Transverse colon (tissue), 4 donors: Measurements from ENCODE around the gene CDK9. TPM values are rescaled to one million over a fixed set of nuclear protein-coding genes. Genes with fewer than 3 reads are reported as not detected.

Experiments used
- DNase-seq: peaks from one replicate; pipeline ENCODE4 v3.0.0-alpha.2; 2019
- H3K27ac ChIP-seq, 4 donors: fragments of 200-600 bp; sonication (generic); 2 replicates each; pipeline ENCODE4 v1.5.1; 2016 to 2018; ENCODE audit warnings: inconsistent platforms in 4 of 4
- H3K27me3 ChIP-seq: fragments of 200-600 bp; sonication (generic); 2 replicates; pipeline ENCODE4 v1.5.1; 2017; ENCODE audit warnings: inconsistent platforms
- H3K36me3 ChIP-seq, 4 donors: fragments of 200-600 bp; sonication (generic); 2 replicates each; pipeline ENCODE4 v1.5.1; 2017 to 2019; ENCODE audit warnings: inconsistent platforms in 4 of 4
- H3K4me1 ChIP-seq, 4 donors: fragments of 200-600 bp; sonication (generic); 2 replicates each; pipeline ENCODE4 v1.5.1; 2017 to 2020; ENCODE audit warnings: inconsistent platforms in 4 of 4
- H3K4me3 ChIP-seq, 4 donors: fragments of 200-600 bp; sonication (generic); 1 replicate in 1 of 4; 2 replicates in 3 of 4; pipeline versions ENCODE4 v1.5.1 to v1.6.1; 2017 to 2019; ENCODE audit warnings: inconsistent platforms in 4 of 4
- H3K9me3 ChIP-seq, 2 donors: fragments of 200-600 bp; sonication (generic); 2 replicates each; pipeline ENCODE4 v1.5.1; 2017 to 2019; ENCODE audit warnings: inconsistent platforms in 2 of 2
- EP300 ChIP-seq: sonication (generic); formaldehyde crosslinking; IDR thresholded peaks from one replicate; pipeline ENCODE4 v1.6.1; 2017; ENCODE audit warnings: antibody characterized with exemption, low read depth
- POLR2A ChIP-seq: fragments of 450-650 bp; IDR thresholded peaks from one replicate; pipeline ENCODE4 v1.6.1; 2016; ENCODE audit warnings: antibody characterized with exemption, mild to moderate bottlenecking, moderate library complexity
- POLR2AphosphoS5 ChIP-seq, 3 donors: sonication (generic); formaldehyde crosslinking; IDR thresholded peaks; one replicate each; pipeline ENCODE4 v1.6.1; 2016; ENCODE audit warnings: antibody characterized with exemption in 3 of 3
- WGBS, 2 donors: methylation state at CpG; one replicate each; pipeline ENCODE4 v1.1.5; 2018; ENCODE audit warnings: low coverage in 1 of 2; 5-methylcytosine and 5-hydroxymethylcytosine counted together
- in situ Hi-C, 4 donors: fragments of 200-750 bp; cut with MboI; loops; one replicate each; pipeline versions ENCODE4 v1.15.0 to v1.15.1; 2017; ENCODE audit warnings: low sequenced_read_pairs in 3 of 4, low pct_ligation_motif_present in 1 of 4, low pct_unique_long_range_greater_than_20kb in 1 of 4
- intact Hi-C: fragments of 100-400 bp; cut with DNase I; formaldehyde crosslinking; loops from one replicate; pipeline ENCODE4 v1.15.1; 2023; ENCODE audit warnings: low total_unique reads
- total RNA-seq, 4 donors: library from RNA; depleted of rRNA; stranded (reverse); fragments of >200 nt; gene quantifications; one replicate each; pipeline ENCODE4 v1.1.0, GENCODE V29; 2016
- TF ChIP-seq, protein P1 (sequence below), 5 experiments: fragments of 200-600 bp in 3 of 5; fragments of 450-650 bp in 2 of 5; sonication (generic) in 3 of 5; IDR thresholded peaks; 1 replicate in 2 of 5; 2 replicates in 3 of 5; pipeline ENCODE4 v1.5.1; 2016 to 2017; ENCODE audit warnings: antibody characterized with exemption in 5 of 5, inconsistent platforms in 3 of 5, mild to moderate bottlenecking in 2 of 5, moderate library complexity in 1 of 5

The CDK9 gene
- total RNA-seq, 4 donors from 2014 or later: 32.6 to 78.9 (median 49.3) TPM

DNA sequence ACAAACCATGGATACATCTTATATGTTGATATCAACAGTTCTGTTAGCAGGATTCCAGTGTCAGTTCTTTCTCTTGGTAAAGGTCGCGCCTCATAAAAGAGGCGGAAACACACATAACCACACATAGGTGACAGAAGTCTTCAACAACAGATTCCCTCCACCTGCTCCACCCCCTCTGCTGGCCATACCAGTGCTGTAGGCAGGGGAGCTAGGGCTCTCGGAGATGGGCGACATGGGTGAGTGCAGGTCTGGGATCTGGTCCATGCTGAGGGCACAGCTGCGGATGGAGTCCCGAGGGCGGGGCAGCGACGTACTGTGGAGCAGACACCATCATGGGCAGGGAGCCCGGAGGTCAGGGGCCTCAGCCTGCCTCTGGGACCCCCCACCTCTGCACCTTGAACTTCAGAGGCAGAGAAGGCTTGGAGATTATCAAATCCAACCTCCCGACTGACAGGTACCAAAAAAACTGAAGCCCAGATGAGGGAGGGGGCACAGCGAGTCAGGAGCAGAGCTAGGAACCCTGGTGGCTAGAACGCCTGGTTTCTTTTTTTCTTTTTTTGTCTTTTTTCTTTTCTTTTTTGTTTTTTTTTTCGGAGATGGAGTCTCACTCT is 38.8 kb upstream of the CDK9 start:
- Histone ChIP-seq H3K4me3 (no peak overlapping the region), H3K9me3 (no peaks in the 10 kb centered on the region), H3K27ac (no peak overlapping the region), H3K27me3 (peaks cover 34% of the 10 kb centered on the region), H3K36me3 (no peaks in the 10 kb centered on the region), H3K4me1 (no peaks in the 10 kb centered on the region)
- WGBS, 2 donors: 63 to 73% methylated on average over 8 to 15 of the region's 15 CpGs
- in situ Hi-C loops (loop anchor here in 2 of 4 donors (25.0 kb wide), 2 partner anchors 160 to 235 kb away; no protein-coding TSS in a partner anchor), intact Hi-C loops (no loop called here)
- TF ChIP-seq, protein P1, sequence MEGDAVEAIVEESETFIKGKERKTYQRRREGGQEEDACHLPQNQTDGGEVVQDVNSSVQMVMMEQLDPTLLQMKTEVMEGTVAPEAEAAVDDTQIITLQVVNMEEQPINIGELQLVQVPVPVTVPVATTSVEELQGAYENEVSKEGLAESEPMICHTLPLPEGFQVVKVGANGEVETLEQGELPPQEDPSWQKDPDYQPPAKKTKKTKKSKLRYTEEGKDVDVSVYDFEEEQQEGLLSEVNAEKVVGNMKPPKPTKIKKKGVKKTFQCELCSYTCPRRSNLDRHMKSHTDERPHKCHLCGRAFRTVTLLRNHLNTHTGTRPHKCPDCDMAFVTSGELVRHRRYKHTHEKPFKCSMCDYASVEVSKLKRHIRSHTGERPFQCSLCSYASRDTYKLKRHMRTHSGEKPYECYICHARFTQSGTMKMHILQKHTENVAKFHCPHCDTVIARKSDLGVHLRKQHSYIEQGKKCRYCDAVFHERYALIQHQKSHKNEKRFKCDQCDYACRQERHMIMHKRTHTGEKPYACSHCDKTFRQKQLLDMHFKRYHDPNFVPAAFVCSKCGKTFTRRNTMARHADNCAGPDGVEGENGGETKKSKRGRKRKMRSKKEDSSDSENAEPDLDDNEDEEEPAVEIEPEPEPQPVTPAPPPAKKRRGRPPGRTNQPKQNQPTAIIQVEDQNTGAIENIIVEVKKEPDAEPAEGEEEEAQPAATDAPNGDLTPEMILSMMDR (IDR thresholded peaks at IDR 0.05): no peak
- no peak for TF ChIP-seq EP300
- TF ChIP-seq POLR2AphosphoS5 (IDR thresholded peaks at IDR 0.05): no peak
- TF ChIP-seq POLR2A: no peak
- DNase-seq: no peak

DNA sequence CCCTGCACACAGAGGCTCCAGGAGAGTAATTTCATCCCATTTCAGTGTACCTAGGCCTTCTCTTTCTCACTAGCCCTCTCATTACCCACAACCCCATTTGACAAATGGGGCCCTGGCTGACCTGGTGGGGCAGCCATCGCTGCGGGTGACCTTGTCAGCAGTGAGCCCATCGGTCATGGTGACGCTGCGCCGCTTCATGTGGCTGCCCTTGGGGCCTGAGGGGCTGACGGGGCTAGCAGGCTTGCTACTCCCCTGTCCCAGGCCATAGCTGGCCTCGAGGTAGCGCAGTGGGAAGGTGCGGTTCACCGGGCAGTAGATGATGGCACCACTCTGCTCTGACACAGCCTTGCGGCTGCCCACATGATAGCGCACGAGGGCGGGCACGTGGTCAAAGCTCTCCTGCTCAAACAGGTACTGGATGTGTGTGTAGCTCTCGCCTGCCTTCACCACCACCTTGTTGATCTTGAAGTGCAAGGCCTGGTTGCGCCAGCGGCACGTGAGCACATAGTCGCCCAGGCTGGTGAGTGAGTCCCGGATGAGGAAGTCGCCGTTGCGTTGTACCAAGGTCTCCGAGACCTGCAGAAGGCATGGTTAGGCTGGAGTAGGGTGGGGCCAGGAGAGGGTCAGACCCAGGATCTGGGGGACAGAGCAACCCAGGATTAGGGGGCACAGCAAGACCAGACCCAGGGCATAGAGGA is 36.6 kb upstream of the CDK9 start:
- Histone ChIP-seq H3K9me3 (no peaks in the 10 kb centered on the region), H3K27me3 (peaks cover 37% of the 10 kb centered on the region), H3K27ac (no peak overlapping the region), H3K4me1 (no peaks in the 10 kb centered on the region), H3K4me3 (no peak overlapping the region), H3K36me3 (no peaks in the 10 kb centered on the region)
- in situ Hi-C loops: loop anchor here in 2 of 4 donors (25.0 kb wide), 2 partner anchors 162 to 237 kb away; no protein-coding TSS in a partner anchor
- TF ChIP-seq POLR2A: no peak
- TF ChIP-seq EP300: no peak
- no peak for TF ChIP-seq POLR2AphosphoS5 (IDR thresholded peaks at IDR 0.05)
- TF ChIP-seq, protein P1 (IDR thresholded peaks at IDR 0.05): no peak
- DNase-seq: no peak
- intact Hi-C loops: no loop called here
- WGBS, 2 donors: 96% methylated on average over 26 of the region's 26 CpGs; no CpG with 5 or more reads in 1 of the 2 donors

DNA sequence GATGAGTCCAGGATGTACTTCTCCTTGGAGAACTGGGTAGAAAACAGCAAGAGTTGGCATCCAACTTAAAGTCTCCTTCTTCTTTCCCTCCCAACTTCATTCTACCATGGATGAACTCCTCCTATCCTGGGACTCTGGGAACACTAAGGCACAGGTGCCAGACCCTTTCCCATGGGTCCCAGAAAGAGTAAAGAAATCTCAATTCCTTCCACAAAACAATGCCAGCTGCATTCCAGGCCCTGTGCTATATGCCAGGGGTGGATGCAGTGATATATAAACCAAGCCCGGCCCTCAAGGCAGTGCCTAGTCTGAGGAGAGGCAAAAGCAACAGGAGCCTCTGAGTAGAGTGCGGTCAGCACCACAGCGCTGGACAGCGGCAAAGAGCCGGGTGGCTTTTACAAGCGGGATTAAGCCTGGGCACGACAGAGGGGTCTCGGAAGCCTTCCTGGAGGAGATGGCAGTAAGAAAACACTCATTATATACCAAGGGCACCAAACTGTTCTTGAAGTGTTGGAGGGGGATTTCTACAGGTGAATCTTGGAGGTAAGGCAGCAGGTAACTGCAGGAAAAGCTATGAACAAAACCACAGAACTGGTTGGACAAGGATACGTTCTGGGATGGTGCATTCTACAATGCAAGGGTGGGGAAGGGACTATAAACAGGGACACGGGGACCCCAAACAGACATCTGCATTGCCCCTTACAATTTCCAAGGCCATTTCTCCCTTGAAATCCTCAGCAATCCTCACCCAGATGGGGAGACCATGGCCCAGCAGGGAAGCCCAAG is 34.4 kb upstream of the CDK9 start:
- Histone ChIP-seq H3K9me3 (no peaks in the 10 kb centered on the region), H3K4me1 (peaks cover 0 to 3% (median 0%) of the 10 kb centered on the region in 4 donors), H3K27ac (no peak overlapping the region), H3K36me3 (no peaks in the 10 kb centered on the region), H3K4me3 (no peak overlapping the region), H3K27me3 (peaks cover 59% of the 10 kb centered on the region)
- in situ Hi-C loops: no loop called here
- intact Hi-C loops: no loop called here
- TF ChIP-seq EP300 (no peak), POLR2A (no peak), POLR2AphosphoS5 (IDR thresholded peaks at IDR 0.05) (no peak)
- TF ChIP-seq, protein P1 (IDR thresholded peaks at IDR 0.05): no peak
- no peak for DNase-seq
- 23% methylated on average over 10 of the region's 10 CpGs; no CpG with 5 or more reads in 1 of the 2 donors for WGBS, 2 donors

DNA sequence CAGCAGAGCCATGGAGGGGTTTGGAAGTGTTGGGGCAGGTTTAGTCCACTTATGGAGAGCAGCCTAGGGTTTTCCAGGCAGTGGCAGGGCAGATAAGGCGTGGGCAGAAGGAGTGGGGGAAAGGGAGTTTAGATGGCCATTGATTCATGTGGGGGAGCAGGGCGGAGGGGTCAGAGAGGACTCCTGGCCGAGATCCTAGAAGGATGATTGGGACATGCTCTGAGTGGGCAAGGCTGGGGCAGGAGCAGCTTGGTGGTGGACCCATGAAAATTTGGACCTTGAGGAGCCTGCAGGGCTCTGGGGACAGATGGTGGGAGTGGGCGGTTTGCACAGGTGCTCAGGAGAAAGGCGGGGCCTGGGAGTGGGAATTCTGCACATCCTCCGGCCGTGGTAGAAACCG is 32.7 kb upstream of the CDK9 start:
- 64 to 78% methylated on average over 4 to 8 of the region's 8 CpGs for WGBS, 2 donors
- Histone ChIP-seq H3K27me3 (peaks cover 54% of the 10 kb centered on the region), H3K9me3 (no peaks in the 10 kb centered on the region), H3K4me3 (no peak overlapping the region), H3K27ac (no peak overlapping the region), H3K36me3 (no peaks in the 10 kb centered on the region), H3K4me1 (peaks cover 0 to 3% (median 0%) of the 10 kb centered on the region in 4 donors)
- in situ Hi-C loops: no loop called here
- intact Hi-C loops: no loop called here
- DNase-seq: no peak
- TF ChIP-seq EP300 (no peak), POLR2AphosphoS5 (IDR thresholded peaks at IDR 0.05) (no peak), POLR2A (no peak)
- TF ChIP-seq, protein P1 (IDR thresholded peaks at IDR 0.05): no peak
